ENCODE data around the gene TOMM22.

DNA sequence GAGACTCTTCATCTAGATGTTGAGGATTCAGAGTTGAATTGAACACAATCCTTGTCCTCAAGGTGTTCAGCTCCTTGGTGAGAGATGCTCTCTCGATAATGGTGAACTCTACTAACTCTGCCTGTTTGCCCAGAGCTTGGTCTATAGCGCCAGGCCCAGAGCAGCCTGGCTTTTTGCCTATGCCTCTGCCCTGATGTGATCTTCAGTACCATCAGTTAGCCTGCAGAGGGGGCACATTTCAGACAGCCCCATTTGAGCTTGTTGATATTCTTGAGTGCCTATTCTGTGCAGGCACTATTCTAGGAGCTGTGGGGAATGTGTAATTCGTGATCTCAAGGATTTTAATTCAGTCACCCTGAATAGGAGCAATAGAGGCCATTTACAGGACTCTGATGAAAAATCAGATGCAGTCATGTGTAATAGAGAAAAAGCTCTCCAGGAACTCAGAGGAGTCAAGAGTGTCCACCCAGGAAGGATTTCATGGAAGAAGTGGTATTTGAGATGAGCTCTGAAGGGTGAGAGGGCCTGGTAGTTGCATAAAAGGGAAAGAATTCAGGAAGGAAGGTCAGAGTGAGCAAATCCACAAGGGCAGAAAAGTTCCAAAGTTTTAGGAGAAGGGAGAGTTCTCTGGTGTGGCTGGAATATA, 43.3 kb downstream of the TOMM22 start:
- TF ChIP-seq, protein P1, sequence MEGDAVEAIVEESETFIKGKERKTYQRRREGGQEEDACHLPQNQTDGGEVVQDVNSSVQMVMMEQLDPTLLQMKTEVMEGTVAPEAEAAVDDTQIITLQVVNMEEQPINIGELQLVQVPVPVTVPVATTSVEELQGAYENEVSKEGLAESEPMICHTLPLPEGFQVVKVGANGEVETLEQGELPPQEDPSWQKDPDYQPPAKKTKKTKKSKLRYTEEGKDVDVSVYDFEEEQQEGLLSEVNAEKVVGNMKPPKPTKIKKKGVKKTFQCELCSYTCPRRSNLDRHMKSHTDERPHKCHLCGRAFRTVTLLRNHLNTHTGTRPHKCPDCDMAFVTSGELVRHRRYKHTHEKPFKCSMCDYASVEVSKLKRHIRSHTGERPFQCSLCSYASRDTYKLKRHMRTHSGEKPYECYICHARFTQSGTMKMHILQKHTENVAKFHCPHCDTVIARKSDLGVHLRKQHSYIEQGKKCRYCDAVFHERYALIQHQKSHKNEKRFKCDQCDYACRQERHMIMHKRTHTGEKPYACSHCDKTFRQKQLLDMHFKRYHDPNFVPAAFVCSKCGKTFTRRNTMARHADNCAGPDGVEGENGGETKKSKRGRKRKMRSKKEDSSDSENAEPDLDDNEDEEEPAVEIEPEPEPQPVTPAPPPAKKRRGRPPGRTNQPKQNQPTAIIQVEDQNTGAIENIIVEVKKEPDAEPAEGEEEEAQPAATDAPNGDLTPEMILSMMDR (IDR thresholded peaks at IDR 0.05): peak in 4 of 6 experiments; percentile 32 to 51 (median 40)
- TF ChIP-seq POLR2A (IDR thresholded peaks at IDR 0.05): no peak

Measured in thyroid gland (tissue), 4 donors.